ENCODE results near the gene ASB2.

Gene ASB2

DNA sequence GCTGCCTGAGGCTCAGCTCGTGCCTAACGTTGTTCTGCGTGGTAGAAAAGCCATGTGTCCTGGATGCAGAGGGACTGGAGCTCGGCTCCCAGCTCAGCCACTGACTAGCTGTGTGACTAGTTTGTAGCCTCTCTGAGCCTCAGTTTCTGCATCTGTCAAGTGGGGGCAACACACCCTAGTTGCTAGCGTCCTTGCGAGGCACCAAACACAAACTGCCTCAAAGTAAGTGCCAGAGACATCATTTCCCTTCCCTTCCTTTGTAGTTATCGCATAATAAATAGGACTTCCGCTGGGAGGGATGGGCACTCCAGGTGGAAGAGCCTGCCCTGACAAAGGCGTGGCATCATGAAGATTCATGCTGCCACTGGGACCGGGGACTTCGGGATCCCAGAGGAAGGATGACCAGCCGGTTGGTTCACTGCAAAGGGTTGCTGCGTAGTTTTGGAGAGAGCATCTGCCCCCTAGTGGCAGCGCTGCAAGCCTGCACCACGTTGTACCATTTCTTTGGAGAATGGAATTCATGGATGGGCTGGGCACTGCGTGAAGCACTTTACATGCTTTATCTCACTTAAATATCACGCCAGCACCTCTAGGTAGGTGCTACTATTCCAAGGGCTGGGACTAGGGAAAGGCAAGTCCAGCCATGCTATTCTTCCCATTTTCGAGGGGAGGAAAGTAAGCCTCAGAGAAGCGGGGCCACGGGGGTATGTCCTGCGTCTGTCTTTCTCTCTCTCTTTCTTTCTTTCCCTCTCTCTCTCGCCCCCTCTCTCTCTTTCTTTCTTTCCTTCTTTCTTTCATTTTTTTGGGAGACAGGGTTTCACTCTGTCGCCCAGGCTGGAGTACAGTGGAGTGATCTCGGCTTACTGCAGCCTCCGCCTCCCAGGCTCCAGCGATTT, 25.4 kb upstream of the ASB2 start:
- DNase-seq (ENCODE audit: low read depth, low spot score) = peak; percentile 22

DNA sequence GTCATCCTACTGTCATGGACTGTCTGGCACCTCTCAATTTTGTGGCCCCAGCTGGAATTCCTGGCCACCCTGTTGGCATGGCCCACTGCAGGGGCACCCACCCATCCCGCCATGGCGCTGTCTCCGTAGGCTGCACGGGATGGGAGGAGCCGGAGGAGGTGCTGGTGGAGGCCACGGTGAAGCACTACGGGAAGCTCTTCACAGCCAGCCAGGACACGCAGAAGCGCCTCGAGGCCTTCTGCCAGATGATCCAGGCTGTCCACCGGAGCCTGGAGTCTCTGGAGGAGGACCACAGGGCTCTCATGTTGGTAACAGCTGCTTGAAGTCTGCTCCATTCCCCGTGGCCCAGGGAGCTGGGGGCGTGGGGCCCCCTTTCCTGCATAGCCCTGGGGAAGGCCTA, 24.6 kb upstream of the ASB2 start:
- DNase-seq (ENCODE audit: low read depth, low spot score) = no peak

GRCh38 chr14:94000267-94000666, 23.9 kb upstream of the ASB2 start:
- no peak for DNase-seq (ENCODE audit: low read depth, low spot score)

DNA sequence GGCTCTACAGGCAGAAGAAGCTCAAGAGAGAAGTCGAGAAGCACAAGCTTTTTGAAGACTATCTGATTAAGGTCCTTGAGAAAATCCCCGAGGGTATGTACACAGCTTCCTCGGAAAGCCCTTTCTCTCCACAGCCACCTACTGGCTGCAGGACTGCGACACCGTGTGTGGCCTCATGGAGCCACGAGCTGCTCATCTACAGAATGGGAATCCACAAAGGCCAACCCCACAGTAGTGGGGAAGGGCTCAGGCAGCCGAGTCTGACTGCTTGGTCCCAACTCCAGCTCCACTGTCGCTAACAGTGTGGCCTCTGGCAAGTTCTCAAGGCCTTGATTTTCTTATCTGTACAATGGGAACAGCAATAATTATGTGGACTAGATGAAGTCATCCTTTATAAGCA, 23.2 kb upstream of the ASB2 start:
- DNase-seq (ENCODE audit: low read depth, low spot score) = no peak

GRCh38 chr14:93998871-93999403, 22.6 kb upstream of the ASB2 start:
- no peak for DNase-seq (ENCODE audit: low read depth, low spot score)

DNA sequence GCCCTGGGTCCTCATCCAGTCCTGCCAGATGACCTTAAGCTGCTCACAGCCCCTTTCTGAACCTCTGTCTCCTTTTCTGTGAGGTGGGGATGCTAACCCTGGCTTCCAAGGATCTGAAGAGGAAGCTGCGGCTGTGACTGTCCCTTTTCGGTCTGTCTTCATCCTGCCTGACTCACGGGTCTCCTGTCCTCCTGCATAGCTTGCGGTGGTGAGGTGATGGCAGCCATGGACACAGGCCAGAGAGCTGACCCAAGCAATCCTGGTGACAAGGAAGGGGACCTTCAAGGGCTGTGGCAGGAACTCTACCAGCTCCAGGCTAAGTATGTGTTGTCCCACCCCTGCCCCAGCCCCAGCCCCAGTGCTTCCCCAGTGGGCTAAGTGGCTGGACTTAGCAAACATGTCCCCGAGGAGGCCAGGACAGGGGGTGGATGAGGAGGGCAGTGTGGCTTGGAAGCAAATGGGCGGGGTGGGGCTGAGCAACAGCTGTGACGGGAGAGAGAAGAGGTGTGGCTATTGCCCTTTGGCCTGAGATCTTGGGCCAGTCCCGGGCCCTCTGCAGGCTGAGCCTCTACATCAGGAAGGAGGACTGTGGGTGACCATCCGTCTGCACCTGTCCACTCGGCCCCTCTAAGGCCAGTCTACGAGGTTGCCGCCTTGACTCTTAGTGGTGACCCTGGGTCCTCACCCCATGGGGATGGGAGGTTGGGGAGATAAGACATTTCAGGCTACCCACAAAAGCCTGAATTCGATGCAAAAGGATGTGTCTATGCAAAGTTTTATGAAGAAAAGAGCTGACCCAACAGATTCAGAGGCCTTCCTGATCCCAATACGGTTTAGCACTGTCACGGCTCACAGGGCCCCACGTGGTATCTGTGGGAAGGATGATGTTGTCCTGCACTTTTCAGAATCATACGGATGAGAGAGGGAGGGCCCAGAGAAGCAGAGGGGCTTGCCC, 21.8 kb upstream of the ASB2 start:
- DNase-seq (ENCODE audit: low read depth, low spot score) = no peak

DNA sequence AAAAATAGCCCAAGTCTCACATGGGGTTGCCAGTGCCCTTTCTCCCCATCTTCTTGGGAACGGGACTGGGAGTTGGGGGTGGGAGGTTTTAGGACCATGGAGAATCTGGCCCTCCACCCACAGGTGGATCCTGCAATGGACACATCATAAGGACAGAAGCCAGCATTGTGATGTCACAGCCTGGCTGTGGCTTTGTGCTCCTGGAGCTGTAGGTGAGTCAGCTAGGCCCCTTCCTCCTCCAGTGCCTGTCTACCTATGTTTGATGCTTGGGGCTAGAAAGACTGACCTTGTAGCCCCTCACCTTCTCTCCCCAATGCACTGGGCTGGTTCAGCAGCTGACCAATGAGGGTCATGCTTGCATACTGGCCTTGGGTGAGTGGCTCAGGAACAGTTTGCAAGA, 20.7 kb upstream of the ASB2 start, which contains the start of gene CCDC197:
CCDC197 (plus strand) TSS at position 220 of the 400 bp plus-strand sequence. CDS start 831 bp downstream, outside the sequence.
- no peak for DNase-seq (ENCODE audit: low read depth, low spot score)

DNA sequence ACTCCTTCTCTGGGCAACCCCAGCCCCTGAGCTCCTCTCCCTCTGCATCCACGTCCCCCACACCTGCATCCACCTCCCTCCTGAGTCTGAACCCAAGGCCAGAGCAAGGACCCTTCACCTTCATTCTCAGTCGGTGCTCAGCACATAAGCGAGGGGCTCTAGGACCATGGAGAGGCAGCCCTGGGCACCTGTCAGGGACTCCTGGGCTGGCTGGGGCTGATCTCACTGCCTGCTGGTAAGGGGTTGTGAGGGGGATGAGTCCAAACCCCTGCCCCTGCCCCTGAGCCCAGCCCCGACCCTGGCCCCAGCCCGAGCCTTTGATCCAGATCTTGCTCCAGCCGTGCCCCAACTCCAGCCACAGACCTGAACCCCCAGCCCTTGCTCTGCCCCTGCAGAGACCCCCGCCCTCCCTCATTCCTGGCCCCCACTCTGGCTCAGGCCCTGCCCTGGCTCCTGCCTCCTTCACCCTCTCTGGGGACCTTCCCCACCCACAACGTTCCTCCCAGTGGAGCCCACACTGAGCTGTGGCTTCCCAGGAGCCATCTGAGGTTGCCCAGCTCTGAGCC, 19.8 kb upstream of the ASB2 start:
- no peak for DNase-seq (ENCODE audit: low read depth, low spot score)

DNA sequence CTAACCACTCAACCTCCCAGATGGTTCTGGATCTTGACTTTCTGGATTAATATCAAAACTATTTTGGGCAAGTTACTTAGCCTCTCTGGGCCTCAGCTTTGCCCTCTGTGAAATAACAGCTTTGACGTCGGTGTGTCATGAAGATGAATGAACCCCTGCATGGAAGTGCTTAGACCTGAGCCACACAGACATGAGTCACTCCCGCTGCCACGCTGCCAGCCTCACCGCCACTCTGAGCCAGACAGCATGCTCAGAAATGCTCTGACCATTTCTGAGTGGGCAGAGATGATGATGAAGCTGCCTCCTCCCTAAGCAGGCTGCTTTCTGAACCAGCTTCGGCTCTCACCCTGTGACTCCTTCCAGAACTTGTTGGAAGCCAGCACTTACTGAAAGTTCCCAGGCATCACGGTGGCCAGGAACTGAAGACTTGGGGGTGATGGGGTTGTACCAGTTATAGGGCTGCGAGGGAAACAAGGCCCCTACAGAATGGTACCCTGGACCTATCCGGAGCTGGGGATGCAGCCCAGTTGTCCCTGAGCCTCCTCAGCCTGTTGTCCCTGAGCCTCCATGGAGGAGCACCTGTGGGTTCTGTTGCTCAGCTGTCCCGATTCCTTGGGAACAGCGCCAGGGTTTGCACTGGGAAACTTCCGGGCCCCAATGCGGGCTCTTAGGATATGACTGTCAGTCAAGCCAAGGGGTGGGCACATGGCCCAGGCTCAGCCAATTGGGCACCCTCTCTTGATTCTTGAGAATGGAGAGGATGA, 18.7 kb upstream of the ASB2 start:
- no peak for DNase-seq (ENCODE audit: low read depth, low spot score)

- no peak for DNase-seq (ENCODE audit: low read depth, low spot score)
These were observed 17.0 kb upstream of the ASB2 start for GRCh38 chr14:93993382-93993781.

DNA sequence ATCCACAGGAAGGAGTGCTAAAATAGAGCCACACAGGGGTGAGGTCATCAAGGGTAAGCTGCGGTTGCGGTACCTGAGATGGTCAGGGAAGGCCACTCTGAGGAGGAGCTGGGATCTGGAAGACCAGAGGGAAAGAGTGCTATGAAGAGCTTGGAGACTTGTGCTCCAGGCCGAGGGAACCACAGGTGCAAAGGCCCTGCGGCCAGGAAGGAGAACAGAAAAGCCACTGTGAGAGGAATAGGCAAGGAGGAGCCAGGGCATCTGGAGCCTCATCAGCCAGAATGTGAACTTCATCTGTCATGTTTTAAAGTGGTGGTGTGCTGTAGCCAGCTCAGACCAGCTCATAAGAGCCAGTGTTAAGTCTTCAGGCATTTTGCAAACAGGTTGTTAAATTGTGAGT, 15.3 kb upstream of the ASB2 start:
- no peak for DNase-seq (ENCODE audit: low read depth, low spot score)

DNA sequence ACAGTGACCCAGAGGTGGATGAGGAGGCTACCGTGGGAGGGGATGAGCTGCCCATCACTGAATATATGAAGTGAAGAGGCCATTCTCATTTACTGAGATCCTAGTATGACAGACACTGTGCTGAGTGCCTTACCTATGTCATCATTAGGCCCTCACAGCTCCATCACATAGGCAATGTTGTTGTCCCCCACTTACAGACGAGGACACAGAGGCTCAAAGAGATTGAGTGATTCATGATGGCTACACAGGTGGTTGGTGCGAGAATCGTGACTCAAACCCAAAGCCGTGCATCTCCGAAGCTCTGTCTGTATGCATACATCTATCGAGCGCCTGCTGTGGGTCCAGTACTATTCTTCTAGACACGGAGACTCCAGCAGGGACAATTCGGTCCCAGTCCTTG, 14.8 kb upstream of the ASB2 start:
- DNase-seq (ENCODE audit: low read depth, low spot score) = no peak

DNA sequence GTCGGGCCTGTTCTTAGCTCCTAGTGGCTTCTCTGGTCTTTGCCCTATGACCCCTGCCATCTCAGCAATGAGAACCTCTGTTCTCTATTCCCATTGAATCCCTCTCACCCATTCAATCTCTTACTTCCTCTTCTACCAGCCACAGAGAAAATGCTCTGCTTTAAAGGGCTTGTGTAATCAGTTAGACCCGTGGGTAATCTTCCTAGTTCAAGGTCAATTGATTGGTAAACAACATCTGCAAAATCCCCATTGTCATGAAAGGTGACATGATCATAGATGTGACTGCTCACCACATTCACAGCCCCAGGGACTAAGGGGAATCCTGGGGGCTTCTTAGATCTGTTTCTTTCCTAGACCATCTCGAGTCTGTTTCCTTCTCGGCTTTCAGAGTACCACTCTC, 13.6 kb upstream of the ASB2 start:
- DNase-seq (ENCODE audit: low read depth, low spot score) = no peak

DNA sequence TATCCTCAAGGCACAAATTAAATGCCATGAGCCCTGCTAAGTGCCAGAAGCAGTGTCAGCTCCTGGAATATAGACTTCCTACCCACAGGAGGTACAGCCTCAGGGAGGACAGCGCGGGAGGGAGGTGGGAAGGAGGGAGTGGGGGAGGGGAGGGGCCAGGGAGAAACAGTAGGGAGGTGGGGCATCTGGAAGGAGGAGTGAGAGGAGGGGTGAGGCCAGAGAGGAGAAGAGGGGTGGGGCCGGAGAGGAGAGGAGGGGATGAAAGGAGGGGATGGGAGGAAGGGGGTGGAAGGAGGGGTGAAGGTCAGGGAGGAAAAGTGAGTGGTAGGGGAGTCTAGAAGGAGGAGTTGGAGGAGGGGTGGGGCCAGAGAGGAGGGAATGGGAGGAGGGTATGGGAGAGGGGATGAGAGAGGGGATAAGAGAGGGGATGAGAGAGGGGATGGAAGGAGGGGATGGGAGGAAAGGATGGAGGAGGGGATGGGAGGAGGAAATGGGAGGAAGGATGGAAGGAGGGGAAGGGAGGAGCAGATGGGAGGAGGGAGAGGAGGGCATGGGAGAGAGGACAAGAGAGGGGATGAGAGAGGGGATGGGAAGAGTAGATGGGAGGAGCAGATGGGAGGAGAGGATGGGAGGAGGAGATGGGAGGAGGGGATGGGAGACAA, 11.6 kb upstream of the ASB2 start:
- no peak for DNase-seq (ENCODE audit: low read depth, low spot score)

- DNase-seq (ENCODE audit: low read depth, low spot score) = no peak
These were observed 11.0 kb upstream of the ASB2 start for GRCh38 chr14:93987376-93987775.

DNA sequence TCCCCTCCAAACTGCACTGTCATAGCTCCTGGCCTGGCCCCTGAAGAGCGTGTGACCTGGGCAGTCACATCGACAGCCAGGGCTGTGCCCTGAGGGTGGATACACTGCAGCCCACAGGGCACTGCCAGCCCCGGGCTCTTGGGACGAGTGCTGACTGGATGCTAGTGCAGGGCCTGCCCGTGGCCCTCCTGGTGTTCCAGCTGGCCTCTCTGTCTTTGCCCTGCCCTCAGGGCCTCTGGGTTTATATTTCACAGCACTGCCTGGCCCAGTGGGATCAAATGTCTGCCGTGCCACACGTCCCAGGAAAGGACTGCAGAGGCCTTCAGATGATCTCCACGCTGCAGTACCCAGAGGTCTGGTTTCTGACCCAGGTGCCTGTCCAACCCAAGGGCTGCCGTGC, 10.6 kb upstream of the ASB2 start:
- DNase-seq (ENCODE audit: low read depth, low spot score) = no peak

- DNase-seq (ENCODE audit: low read depth, low spot score) = no peak
These were observed 8.6 kb upstream of the ASB2 start for GRCh38 chr14:93984987-93985410.

GRCh38 chr14:93984070-93984469, 7.7 kb upstream of the ASB2 start:
- DNase-seq (ENCODE audit: low read depth, low spot score) = no peak

DNA sequence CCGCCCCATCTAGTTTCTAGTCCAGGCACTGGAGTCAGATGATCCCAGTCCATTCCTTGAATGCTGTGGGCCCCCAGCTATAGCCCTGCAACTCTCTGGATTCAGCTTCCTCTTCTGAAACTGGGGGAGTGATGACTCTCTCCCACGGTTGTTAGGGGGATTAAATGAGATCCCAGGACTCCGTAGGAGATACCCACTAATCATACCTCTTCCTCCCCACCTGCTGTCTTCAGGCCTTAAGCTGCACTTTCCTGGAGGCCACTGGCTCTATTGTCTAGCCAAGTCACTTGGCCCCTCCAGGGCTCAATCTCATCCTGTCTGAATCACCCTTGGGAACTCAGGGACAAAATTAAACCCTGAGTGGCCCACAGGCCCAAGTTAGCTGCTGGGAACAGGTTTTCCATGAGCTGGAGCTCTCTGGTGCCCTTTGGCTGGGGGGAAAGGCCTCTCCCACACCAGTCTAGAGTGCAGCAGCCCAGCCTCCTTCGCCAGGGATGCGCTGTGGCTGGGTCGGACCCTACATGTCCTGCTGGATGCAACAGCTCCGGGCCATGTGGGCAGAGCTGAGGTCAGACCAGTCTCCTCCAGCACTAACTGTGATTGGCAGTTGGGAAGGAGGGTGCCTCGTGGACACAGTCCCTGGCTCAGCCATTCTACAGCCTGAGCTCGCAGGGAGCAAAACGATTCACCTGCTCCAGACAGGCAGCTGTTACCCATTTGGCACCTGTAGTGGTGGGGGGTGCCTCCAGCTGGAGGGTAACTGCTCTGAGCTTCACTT, 6.0 kb upstream of the ASB2 start:
- no peak for DNase-seq (ENCODE audit: low read depth, low spot score)

All from brain pericyte (primary cell).